WERI-Rb-1 (cell line): ENCODE measurements around the gene OCIAD1.
A peak's percentile ranks its signal among the peaks of the same experiment; 100 is the strongest.

Experiments used
- DNase-seq: peaks from one replicate; pipeline ENCODE4 v3.0.0-alpha.2; 2020
- H3K27ac ChIP-seq: fragments of 250-450 bp; sonication (Bioruptor Pico); 2 replicates; pipeline ENCODE4 v1.5.1; 2020; ENCODE audit warnings: mild to moderate bottlenecking, moderate library complexity
- H3K27me3 ChIP-seq: fragments of 250-450 bp; sonication (Bioruptor Pico); 2 replicates; pipeline ENCODE4 v1.5.1; 2021; ENCODE audit warnings: mild to moderate bottlenecking, low read depth, moderate library complexity; ENCODE audit not compliant: insufficient read depth, severe bottlenecking
- H3K36me3 ChIP-seq: fragments of 250-450 bp; sonication (Bioruptor Pico); 2 replicates; pipeline ENCODE4 v1.5.1; 2020; ENCODE audit warnings: mild to moderate bottlenecking, moderate library complexity
- H3K4me3 ChIP-seq: 2 replicates; pipeline ENCODE4 v1.5.1; 2011; ENCODE audit warnings: low read depth, mild to moderate bottlenecking, control low read depth, low read length
- H3K9me3 ChIP-seq: fragments of 250-450 bp; sonication (Bioruptor Pico); 2 replicates; pipeline ENCODE4 v1.5.1; 2021; ENCODE audit warnings: mild to moderate bottlenecking, moderate library complexity; ENCODE audit not compliant: severe bottlenecking
- TF ChIP-seq, protein P1 (sequence below): IDR thresholded peaks from 2 replicates; pipeline ENCODE4 v1.5.1; 2011; ENCODE audit warnings: low read depth, mild to moderate bottlenecking, control low read depth, inconsistent platforms, low read length

Gene OCIAD1, protein sequence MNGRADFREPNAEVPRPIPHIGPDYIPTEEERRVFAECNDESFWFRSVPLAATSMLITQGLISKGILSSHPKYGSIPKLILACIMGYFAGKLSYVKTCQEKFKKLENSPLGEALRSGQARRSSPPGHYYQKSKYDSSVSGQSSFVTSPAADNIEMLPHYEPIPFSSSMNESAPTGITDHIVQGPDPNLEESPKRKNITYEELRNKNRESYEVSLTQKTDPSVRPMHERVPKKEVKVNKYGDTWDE

DNA sequence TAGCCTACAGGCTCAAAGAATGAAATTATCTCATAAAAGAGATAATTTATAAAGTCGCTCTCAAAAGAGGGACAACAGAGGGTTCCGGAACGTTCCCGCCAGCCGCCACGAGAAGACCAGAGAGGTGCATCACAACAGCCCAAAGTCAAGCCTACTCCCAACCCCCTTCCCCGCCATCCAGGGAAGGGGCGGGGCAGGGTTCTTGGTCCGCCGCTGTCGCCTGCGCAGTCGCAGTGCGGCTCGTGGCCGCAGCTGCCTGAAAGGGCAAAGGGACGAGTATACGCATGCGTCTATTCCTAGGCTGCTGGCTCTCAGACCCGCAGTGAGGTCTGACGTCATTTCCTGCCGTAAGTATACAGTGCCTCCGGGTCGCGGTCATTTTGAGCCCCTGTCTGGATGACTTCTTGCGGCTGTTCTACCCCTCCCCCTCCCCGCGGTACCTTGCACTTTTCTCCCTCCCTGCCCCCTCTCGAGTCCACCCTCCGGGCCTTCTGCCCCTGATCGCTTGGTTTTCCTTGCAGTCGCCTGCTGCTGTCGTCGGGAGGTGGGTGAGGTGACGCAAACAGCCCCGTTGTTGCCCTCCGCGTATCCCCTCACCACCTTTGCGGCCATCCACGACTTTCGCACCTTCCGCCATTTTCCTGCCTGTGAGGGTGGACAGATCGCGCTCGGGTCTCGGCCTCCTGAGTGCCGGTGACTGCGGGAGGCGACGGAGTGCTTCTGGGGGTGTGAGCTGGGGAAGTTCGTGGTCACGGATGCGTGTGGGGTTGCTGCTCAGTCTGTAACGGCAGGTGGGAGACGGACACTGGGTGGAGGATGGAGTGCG is at the start of gene OCIAD1:
Gene OCIAD1 (plus strand): TSS at position 383 of the 826 bp plus-strand sequence. CDS start 1,537 bp downstream, outside the sequence.
- TF ChIP-seq, protein P1, sequence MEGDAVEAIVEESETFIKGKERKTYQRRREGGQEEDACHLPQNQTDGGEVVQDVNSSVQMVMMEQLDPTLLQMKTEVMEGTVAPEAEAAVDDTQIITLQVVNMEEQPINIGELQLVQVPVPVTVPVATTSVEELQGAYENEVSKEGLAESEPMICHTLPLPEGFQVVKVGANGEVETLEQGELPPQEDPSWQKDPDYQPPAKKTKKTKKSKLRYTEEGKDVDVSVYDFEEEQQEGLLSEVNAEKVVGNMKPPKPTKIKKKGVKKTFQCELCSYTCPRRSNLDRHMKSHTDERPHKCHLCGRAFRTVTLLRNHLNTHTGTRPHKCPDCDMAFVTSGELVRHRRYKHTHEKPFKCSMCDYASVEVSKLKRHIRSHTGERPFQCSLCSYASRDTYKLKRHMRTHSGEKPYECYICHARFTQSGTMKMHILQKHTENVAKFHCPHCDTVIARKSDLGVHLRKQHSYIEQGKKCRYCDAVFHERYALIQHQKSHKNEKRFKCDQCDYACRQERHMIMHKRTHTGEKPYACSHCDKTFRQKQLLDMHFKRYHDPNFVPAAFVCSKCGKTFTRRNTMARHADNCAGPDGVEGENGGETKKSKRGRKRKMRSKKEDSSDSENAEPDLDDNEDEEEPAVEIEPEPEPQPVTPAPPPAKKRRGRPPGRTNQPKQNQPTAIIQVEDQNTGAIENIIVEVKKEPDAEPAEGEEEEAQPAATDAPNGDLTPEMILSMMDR, result no peak

DNA sequence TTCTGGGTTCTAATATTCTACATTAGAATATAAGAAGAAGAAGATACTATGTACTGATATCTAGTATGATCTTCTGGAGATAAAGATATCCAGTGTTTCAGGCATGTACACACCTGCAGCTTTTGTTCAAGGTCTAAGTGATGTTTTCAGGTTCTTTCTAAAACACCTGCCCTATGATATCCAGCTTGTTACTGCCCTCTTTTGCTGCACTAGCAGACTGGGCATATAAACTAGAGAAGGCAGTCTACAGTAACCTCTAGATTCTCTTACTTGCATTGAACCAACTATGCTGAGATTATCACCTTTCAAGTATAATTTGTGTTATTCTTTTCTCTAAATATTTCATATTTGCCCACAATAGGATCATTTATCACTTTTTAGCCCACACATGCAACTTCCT is 48.9 kb upstream of the OCIAD1 start:
- Histone ChIP-seq H3K9me3 (no peaks in the 10 kb centered on the region), H3K4me3 (no peak overlapping the region), H3K36me3 (no peaks in the 10 kb centered on the region; the same call in 1 of the 2 replicates), H3K27ac (no peak overlapping the region), H3K27me3 (no peaks in the 10 kb centered on the region)
- TF ChIP-seq, protein P1, result no peak
- no peak for DNase-seq

More for the DNA sequence above, at the start of gene OCIAD1:
- H3K36me3 ChIP-seq, result peaks cover 39% of the 10 kb centered on the region
- DNase-seq, result peak; percentile 98
- peak within 1 kb of the TSS; percentile 99 for H3K27ac ChIP-seq
- no peaks in the 10 kb centered on the region for H3K27me3 ChIP-seq
- H3K4me3 ChIP-seq, result peak within 1 kb of the TSS; percentile 99
- H3K9me3 ChIP-seq, result peaks cover 4% of the 10 kb centered on the region

DNA sequence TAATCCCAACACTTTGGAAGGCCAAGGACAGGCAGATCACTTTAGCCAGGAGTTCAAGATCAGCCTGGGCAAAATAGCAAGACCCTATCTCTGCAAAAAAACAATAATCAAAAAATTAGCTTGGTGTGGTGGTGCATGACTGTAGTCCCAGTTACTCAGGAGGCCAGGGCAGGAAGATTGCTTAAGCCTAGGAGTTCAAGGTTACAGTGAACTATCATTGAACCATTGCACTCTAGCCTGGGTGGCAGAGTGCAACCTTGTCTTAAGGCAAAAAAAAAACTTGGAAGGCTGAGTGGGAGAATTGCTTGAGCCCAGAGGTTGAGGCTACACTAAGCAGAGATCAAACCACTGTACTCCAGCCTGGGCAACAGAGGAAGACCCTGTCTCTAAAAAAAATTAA is 45.6 kb upstream of the OCIAD1 start:
- no peak overlapping the region for H3K27ac ChIP-seq
- H3K4me3 ChIP-seq, result no peak overlapping the region
- TF ChIP-seq, protein P1, result no peak
- no peaks in the 10 kb centered on the region for H3K27me3 ChIP-seq
- no peaks in the 10 kb centered on the region for H3K9me3 ChIP-seq
- no peak for DNase-seq
- H3K36me3 ChIP-seq, result no peaks in the 10 kb centered on the region

DNA sequence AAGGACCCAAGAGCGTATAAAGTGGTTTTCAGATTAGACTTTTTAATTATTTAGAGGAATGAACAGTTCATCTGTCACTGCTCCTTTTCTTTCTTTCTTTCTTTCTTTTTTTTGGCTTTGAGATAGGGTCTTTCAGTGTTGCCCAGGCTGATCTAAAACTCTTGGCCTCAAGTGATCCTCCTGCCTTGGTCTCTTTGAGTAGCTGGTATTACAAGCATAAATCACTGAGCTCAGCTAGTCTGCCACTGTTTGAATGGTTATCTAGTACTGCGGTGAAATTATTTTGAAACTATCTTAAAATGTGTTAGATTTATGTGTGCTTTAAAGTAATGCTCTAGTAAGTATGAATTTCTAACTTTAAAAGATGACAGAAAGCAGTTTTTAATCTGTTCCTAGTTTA is 44.3 kb upstream of the OCIAD1 start:
- Histone ChIP-seq H3K36me3 (no peaks in the 10 kb centered on the region), H3K4me3 (no peak overlapping the region), H3K9me3 (no peaks in the 10 kb centered on the region), H3K27me3 (no peaks in the 10 kb centered on the region), H3K27ac (no peak overlapping the region)
- no peak for DNase-seq
- TF ChIP-seq, protein P1, result no peak

DNA sequence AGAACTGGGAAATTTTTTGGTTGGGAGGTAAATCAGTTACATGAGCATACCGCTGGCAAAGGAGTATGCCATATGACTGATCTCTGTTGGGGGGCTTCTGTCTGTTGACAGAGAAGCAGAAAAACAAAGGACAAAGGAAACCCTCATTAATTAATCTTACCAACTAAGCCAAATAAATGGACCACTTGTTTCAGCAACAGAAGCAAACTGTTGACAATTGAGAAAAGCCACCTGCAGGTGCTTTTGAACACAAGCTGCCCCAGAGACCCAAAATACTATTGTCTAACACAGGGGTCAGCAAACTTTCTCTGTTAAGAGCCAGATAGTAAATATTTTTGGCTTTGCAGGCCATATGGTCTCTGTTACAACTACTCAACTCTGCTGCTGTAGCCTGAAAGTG is 43.8 kb upstream of the OCIAD1 start:
- Histone ChIP-seq H3K27ac (no peak overlapping the region), H3K36me3 (no peaks in the 10 kb centered on the region), H3K27me3 (no peaks in the 10 kb centered on the region), H3K9me3 (no peaks in the 10 kb centered on the region), H3K4me3 (no peak overlapping the region)
- no peak for DNase-seq
- TF ChIP-seq, protein P1, result no peak
